Astrocyte of the cerebellum (primary cell): Measurements from ENCODE around the gene AGO4.
"Not testable (repeated sequence)": the region's sequence is repeated elsewhere in the genome, so short reads cannot be mapped to it uniquely, and the experiment has no call there.

Source experiments
- DNase-seq: peaks from one replicate; pipeline ENCODE4 v3.0.0-alpha.2; 2011; ENCODE audit warnings: low read depth
- H3K4me3 ChIP-seq: 2 replicates; pipeline ENCODE4 v1.5.1; 2011; ENCODE audit warnings: mild to moderate bottlenecking, low read depth, low read length, moderate library complexity
- CTCF ChIP-seq: IDR thresholded peaks from 2 replicates; pipeline ENCODE4 v1.5.1; 2012; ENCODE audit warnings: low read length, low read depth, moderate library complexity, mild to moderate bottlenecking; ENCODE audit errors: missing control alignments
- in situ Hi-C: cut with HindIII; loops from 2 replicates; pipeline ENCODE4 v1.10.0; 2017; ENCODE audit warnings: low sequenced_read_pairs

The AGO4 gene

GRCh38 chr1:35863881-35864625 lies 56.2 kb downstream of the AGO4 start:
- in situ Hi-C loops = no loop called here
- H3K4me3 ChIP-seq = no peak overlapping the region
- DNase-seq = no peak
- TF ChIP-seq CTCF = no peak

GRCh38 chr1:35864813-35865212 lies 57.0 kb downstream of the AGO4 start:
- no peak for DNase-seq
- in situ Hi-C loops = no loop called here
- TF ChIP-seq CTCF = no peak
- H3K4me3 ChIP-seq = no peak overlapping the region

- in situ Hi-C loops = no loop called here
Observed at GRCh38 chr1:35866991-35867390, 59.2 kb downstream of the AGO4 start.

GRCh38 chr1:35869245-35869950 lies 61.6 kb downstream of the AGO4 start:
- in situ Hi-C loops, H3K4me3 ChIP-seq: not testable (repeated sequence)

More at GRCh38 chr1:35866991-35867390, 59.2 kb downstream of the AGO4 start:
- no peak for TF ChIP-seq CTCF
- no peak for DNase-seq
- H3K4me3 ChIP-seq = no peak overlapping the region

GRCh38 chr1:35870651-35871309 lies 63.0 kb downstream of the AGO4 start:
- no peak for DNase-seq
- in situ Hi-C loops = no loop called here
- TF ChIP-seq CTCF = no peak
- no peak overlapping the region for H3K4me3 ChIP-seq

More at GRCh38 chr1:35869245-35869950, 61.6 kb downstream of the AGO4 start:
- not testable (repeated sequence) for DNase-seq

- no peak overlapping the region for H3K4me3 ChIP-seq
- no peak for DNase-seq
- in situ Hi-C loops = no loop called here
- no peak for TF ChIP-seq CTCF
Observed at GRCh38 chr1:35873243-35873750, 65.5 kb downstream of the AGO4 start.

GRCh38 chr1:35874115-35874514 lies 66.3 kb downstream of the AGO4 start:
- H3K4me3 ChIP-seq, in situ Hi-C loops, DNase-seq: not testable (repeated sequence)
